Hepatocyte (in vitro differentiated cells): ENCODE measurements around the gene SERPINE1.

Experiments used
- CTCF ChIP-seq: fragments of 200-600 bp; sonication (generic); IDR thresholded peaks from 2 replicates; pipeline ENCODE4 v1.5.1; 2016; ENCODE audit warnings: antibody characterized with exemption, mild to moderate bottlenecking; ENCODE audit not compliant: poor library complexity
- EZH2 ChIP-seq: fragments of 200-600 bp; sonication (generic); IDR thresholded peaks from 2 replicates; pipeline ENCODE4 v1.6.1; 2016; ENCODE audit warnings: antibody characterized with exemption, mild to moderate bottlenecking, borderline replicate concordance

- TF ChIP-seq CTCF (no peak), EZH2 (no peak)
Measured at GRCh38 chr7:101122933-101123702, 3.8 kb upstream of the SERPINE1 start.
